SU-DHL-6 (cell line): ENCODE data around the gene FRRS1L.

Source experiments
- CTCF ChIP-seq: fragments of 200-600 bp; sonication (generic); IDR thresholded peaks from one replicate; pipeline ENCODE4 v1.5.1; 2017; ENCODE audit warnings: antibody characterized with exemption, mild to moderate bottlenecking, low read length, moderate library complexity; ENCODE audit not compliant: insufficient read depth, poor library complexity, severe bottlenecking
- EZH2phosphoT487 ChIP-seq: fragments of 200-600 bp; sonication (generic), shearing (Covaris generic); conservative IDR thresholded peaks from 2 replicates; pipeline ENCODE4 v1.6.1; 2018; ENCODE audit warnings: mild to moderate bottlenecking, antibody characterized with exemption, low read length, moderate library complexity, mixed read lengths

GRCh38 chr9:109092587-109092986, 74.5 kb downstream of the FRRS1L start:
- TF ChIP-seq CTCF (no peak), EZH2phosphoT487 (no peak)
